ENCODE data around the gene WDFY3. TPM values are rescaled to one million over a fixed set of nuclear protein-coding genes. Genes with fewer than 3 reads are reported as not detected.

The WDFY3 gene
- total RNA-seq, 1 donor from 2014 or later: 267 TPM

GRCh38 chr4:84792366-84793301, 173.9 kb downstream of the WDFY3 start:
- Mint-ChIP-seq H3K36me3 (ENCODE audit: unreplicated experiment) (no peaks in the 10 kb centered on the region), H3K27me3 (ENCODE audit: unreplicated experiment) (no peaks in the 10 kb centered on the region), H3K4me1 (ENCODE audit: low read depth, unreplicated experiment) (peaks cover 12% of the 10 kb centered on the region), H3K4me3 (ENCODE audit: unreplicated experiment) (no peak overlapping the region), H3K27ac (ENCODE audit: unreplicated experiment) (peak overlapping the region; percentile 52), H3K9me3 (ENCODE audit: unreplicated experiment) (peaks cover 7% of the 10 kb centered on the region)
- no peak for DNase-seq
- no peak for TF ChIP-seq CTCF (IDR thresholded peaks at IDR 0.05; ENCODE audit: partially characterized antibody, unreplicated experiment)

GRCh38 chr4:84790769-84791565, 175.5 kb downstream of the WDFY3 start:
- no peak for TF ChIP-seq CTCF (IDR thresholded peaks at IDR 0.05; ENCODE audit: partially characterized antibody, unreplicated experiment)
- no peak overlapping the region for H3K27ac Mint-ChIP-seq (ENCODE audit: unreplicated experiment)
- no peaks in the 10 kb centered on the region for H3K27me3 Mint-ChIP-seq (ENCODE audit: unreplicated experiment)
- no peaks in the 10 kb centered on the region for H3K36me3 Mint-ChIP-seq (ENCODE audit: unreplicated experiment)
- H3K9me3 Mint-ChIP-seq (ENCODE audit: unreplicated experiment): peaks cover 7% of the 10 kb centered on the region
- H3K4me1 Mint-ChIP-seq (ENCODE audit: low read depth, unreplicated experiment): peaks cover 6% of the 10 kb centered on the region
- H3K4me3 Mint-ChIP-seq (ENCODE audit: unreplicated experiment): no peak overlapping the region
- no peak for DNase-seq

GRCh38 chr4:84786478-84786877, 180.0 kb downstream of the WDFY3 start:
- no peaks in the 10 kb centered on the region for H3K27me3 Mint-ChIP-seq (ENCODE audit: unreplicated experiment)
- no peak overlapping the region for H3K27ac Mint-ChIP-seq (ENCODE audit: unreplicated experiment)
- no peak for TF ChIP-seq CTCF (IDR thresholded peaks at IDR 0.05; ENCODE audit: partially characterized antibody, unreplicated experiment)
- no peaks in the 10 kb centered on the region for H3K4me1 Mint-ChIP-seq (ENCODE audit: low read depth, unreplicated experiment)
- H3K36me3 Mint-ChIP-seq (ENCODE audit: unreplicated experiment): peaks cover 7% of the 10 kb centered on the region
- no peak for DNase-seq
- H3K4me3 Mint-ChIP-seq (ENCODE audit: unreplicated experiment): no peak overlapping the region
- peaks cover 3% of the 10 kb centered on the region for H3K9me3 Mint-ChIP-seq (ENCODE audit: unreplicated experiment)

- Mint-ChIP-seq H3K9me3 (ENCODE audit: unreplicated experiment) (peaks cover 3% of the 10 kb centered on the region), H3K27ac (ENCODE audit: unreplicated experiment) (no peak overlapping the region), H3K27me3 (ENCODE audit: unreplicated experiment) (no peaks in the 10 kb centered on the region), H3K36me3 (ENCODE audit: unreplicated experiment) (peaks cover 7% of the 10 kb centered on the region), H3K4me1 (ENCODE audit: low read depth, unreplicated experiment) (peaks cover 2% of the 10 kb centered on the region), H3K4me3 (ENCODE audit: unreplicated experiment) (no peak overlapping the region)
- DNase-seq: no peak
- TF ChIP-seq CTCF (IDR thresholded peaks at IDR 0.05; ENCODE audit: partially characterized antibody, unreplicated experiment): no peak
Observed at GRCh38 chr4:84782517-84782916, 184.0 kb downstream of the WDFY3 start.

Measured in glutamatergic neuron (in vitro differentiated cells).